GM12872 (cell line): ENCODE measurements around the gene RPL19.

ENCODE experiments used
- TF ChIP-seq, protein P1 (sequence below): IDR thresholded peaks from 3 replicates; pipeline ENCODE4 v1.5.1; 2011; ENCODE audit warnings: low read depth, mild to moderate bottlenecking, low read length, moderate library complexity; ENCODE audit not compliant: insufficient read depth

The RPL19 gene

DNA sequence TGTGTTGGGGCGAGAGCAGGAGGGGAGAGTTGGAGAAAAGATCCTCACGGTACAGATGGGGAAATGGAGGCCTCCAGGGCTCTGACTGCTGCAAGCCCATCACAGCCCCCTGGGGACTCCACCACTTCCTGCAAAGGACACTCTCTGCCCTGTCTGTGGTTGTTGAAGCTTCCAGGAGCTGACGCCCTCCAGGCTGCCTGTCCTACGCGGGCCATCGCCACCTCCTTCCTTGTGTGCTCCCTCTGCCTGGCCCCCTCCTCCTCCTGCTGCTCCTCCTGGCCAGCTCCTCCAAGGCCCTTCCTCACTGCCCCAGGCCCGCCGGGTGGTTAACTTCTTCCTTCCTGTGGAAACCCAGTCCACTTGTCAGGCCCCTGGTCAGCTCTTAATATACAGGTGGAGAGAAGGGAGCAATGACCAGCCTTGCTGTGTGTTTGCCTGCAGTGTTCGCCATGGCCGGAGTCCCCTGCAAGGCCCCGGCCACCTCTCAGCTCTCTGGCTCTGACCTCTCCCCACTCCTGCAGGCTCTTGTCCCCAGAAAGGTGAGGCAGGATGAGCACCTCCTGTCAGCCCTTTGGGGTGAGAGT is 44.0 kb downstream of the RPL19 start:
- TF ChIP-seq, protein P1, sequence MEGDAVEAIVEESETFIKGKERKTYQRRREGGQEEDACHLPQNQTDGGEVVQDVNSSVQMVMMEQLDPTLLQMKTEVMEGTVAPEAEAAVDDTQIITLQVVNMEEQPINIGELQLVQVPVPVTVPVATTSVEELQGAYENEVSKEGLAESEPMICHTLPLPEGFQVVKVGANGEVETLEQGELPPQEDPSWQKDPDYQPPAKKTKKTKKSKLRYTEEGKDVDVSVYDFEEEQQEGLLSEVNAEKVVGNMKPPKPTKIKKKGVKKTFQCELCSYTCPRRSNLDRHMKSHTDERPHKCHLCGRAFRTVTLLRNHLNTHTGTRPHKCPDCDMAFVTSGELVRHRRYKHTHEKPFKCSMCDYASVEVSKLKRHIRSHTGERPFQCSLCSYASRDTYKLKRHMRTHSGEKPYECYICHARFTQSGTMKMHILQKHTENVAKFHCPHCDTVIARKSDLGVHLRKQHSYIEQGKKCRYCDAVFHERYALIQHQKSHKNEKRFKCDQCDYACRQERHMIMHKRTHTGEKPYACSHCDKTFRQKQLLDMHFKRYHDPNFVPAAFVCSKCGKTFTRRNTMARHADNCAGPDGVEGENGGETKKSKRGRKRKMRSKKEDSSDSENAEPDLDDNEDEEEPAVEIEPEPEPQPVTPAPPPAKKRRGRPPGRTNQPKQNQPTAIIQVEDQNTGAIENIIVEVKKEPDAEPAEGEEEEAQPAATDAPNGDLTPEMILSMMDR: 0 out of 3 replicates have a peak, but pooled peaks have one; percentile 2

DNA sequence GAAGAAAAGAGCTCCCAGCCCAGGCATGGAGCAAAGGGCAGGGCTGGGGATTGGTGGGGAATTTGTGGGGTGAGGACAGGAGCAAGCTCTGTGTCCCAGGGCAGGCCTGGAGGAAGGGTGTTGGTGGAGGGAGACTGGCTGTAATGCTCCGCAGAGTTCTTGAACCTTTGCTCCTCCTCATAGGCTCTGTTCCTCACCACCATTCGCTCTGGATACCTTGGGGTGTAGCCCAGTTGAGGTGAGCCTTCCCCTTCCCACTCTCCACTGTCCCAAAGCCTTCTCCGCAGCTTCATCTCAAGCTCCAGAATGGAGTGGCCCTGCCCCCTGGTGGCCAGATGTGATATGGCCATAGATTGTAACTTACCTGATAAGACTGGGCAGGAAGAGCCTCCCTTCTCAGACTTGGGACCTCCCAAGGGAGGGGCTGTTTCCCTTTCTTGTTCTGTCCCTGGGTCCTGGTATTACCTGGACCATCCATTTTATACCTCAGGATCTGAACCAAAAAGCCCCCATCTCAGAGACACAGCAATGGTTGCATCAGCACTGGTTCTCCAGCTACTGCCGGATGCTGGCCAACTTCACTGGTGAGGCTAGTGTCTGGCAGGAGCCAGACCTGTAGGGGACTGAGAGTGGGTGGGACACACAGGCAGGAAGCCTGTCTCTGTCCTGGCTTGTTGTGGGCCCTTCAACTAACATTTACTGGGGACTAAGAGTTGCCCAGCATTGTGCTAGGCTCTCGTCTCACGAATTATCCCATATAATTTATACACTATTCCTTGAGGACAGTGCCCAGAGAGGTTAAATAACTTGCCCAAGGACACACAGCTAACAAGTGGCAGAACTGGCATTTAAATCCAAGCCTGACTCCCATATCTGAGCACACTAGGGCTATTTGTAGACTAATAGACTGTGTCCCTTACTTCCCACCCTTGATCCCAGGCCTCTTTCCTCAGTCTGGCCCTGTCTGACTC is 44.8 kb downstream of the RPL19 start:
- TF ChIP-seq, protein P1: peak; percentile 97

DNA sequence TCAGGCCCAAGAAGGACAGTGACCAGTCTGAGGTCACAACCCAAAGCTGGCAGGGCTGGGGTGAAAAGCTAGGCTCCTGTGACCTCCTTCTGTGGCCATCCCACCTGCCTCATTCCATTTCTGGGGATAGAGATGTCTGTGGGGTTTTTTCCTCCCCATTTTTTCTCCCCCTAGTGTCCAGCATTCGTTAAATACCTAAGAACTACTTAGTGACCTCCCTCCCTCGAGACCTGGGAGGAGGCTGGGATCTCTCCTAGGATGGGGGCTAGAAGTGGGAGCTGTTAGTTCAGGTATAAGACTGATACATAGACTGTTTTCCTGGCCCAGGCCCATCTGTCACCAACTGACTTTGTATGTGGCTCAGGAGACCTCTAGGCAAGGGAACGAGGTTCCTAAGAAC is 46.2 kb downstream of the RPL19 start:
- TF ChIP-seq, protein P1: no peak

DNA sequence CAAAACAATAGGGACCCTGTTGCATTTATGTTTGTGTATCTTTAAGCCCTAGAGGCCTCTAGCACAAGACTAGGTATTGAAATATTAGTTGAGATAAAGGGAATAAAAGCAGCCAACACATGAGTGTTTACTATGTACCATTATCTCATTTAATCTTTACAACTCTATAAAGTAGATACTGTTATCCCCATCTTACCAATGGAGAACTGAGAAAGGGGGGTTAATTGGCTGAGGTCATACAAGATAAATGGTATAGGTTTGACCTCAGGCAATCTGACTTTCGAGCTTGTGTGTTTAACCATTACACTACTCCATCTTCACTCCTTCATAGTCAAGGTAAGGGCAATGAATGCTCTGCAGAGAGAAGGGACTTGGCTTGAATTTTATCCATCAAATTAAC is 51.9 kb downstream of the RPL19 start:
- TF ChIP-seq, protein P1: no peak

DNA sequence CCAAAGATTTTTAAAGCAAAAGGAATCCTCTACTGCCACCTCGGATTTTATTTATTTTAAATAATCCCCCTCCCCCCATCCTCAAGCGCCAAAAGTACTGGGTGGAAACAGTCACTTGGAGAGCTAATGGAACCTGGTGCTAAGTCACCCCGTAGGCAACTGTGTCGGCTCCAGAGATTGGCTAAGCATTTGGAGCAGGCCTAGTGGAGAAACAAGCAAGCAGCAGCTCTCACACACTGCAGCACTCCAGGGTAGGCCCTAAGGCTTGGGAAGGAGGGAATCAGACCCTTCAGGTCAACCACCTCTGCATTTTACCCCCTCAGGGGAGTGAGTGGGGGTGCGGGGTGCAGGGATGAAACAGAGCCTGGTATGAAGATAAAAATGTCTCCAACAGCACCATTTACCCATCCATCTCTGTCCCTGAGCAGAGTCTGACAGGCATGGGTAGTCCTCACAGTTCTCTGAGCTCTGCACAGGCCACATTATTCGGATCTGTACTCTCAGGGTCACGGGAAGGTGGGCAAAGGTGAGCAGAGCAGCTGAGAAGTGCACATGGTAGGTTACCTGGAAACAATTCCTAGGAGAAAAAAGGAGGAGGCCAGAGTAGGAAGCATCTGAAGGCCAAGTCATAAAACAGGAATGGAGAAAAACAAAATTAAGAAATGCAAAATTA is 52.8 kb downstream of the RPL19 start:
- TF ChIP-seq, protein P1: no peak
